Measurements from ENCODE around the gene ATP6AP1.

ATP6AP1 gene

DNA sequence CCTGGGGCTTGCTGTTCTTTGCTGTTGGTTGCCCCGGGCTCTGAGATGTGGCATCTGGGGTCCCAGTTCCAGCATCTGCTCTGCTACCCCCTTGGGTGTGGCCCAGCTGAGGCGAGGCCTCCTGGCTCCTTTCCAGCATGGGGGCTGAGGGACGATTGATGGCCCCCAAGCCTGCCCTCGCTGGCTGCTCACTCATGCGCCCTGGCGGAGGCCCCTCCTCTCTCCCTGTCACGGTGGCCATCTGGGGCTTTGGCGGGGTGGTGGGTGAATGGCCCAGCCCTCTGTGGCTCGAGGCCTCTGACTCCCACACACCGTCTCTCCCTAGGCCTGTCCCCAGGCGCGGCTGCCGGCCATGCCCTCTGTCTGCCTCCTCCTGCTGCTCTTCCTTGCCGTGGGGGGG is 31.4 kb downstream of the ATP6AP1 start:
- Histone ChIP-seq H3K4me1 (ENCODE audit: insufficient read depth, low read length, poor library complexity, severe bottlenecking) (no peaks in the 10 kb centered on the region), H3K79me2 (ENCODE audit: insufficient read depth, low read length) (peaks cover 8% of the 10 kb centered on the region; the same call in 1 of the 2 replicates), H2AFZ (ENCODE audit: low read length) (no peak overlapping the region), H3K9ac (ENCODE audit: low read depth, low read length, poor library complexity, severe bottlenecking) (peak overlapping the region; percentile 28), H4K20me1 (ENCODE audit: insufficient read depth, low read length, poor library complexity, severe bottlenecking) (no peaks in the 10 kb centered on the region), H3K36me3 (ENCODE audit: insufficient read depth, low read length) (no peaks in the 10 kb centered on the region), H3F3A (ENCODE audit: low read depth) (no peaks in the 10 kb centered on the region), H3K27me3 (ENCODE audit: insufficient read depth, low read length, poor library complexity, severe bottlenecking) (no peaks in the 10 kb centered on the region), H3K9me2 (replicated peaks; ENCODE audit: low read depth, low read length) (no peaks in the 10 kb centered on the region), H3K4me3 (ENCODE audit: low read length, poor library complexity, severe bottlenecking) (peak overlapping the region; percentile 81), H3K9me3 (ENCODE audit: insufficient read depth, low read depth, low read length) (no peaks in the 10 kb centered on the region), H3K4me2 (ENCODE audit: low read depth, low read length, poor library complexity, severe bottlenecking) (peak overlapping the region; percentile 77)
- no peak for TF ChIP-seq EZH2phosphoT487 (IDR thresholded peaks at IDR 0.05; ENCODE audit: borderline replicate concordance)
- TF ChIP-seq, protein P1, sequence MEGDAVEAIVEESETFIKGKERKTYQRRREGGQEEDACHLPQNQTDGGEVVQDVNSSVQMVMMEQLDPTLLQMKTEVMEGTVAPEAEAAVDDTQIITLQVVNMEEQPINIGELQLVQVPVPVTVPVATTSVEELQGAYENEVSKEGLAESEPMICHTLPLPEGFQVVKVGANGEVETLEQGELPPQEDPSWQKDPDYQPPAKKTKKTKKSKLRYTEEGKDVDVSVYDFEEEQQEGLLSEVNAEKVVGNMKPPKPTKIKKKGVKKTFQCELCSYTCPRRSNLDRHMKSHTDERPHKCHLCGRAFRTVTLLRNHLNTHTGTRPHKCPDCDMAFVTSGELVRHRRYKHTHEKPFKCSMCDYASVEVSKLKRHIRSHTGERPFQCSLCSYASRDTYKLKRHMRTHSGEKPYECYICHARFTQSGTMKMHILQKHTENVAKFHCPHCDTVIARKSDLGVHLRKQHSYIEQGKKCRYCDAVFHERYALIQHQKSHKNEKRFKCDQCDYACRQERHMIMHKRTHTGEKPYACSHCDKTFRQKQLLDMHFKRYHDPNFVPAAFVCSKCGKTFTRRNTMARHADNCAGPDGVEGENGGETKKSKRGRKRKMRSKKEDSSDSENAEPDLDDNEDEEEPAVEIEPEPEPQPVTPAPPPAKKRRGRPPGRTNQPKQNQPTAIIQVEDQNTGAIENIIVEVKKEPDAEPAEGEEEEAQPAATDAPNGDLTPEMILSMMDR (conservative IDR thresholded peaks at IDR 0.05; ENCODE audit: low read length): no peak

DNA sequence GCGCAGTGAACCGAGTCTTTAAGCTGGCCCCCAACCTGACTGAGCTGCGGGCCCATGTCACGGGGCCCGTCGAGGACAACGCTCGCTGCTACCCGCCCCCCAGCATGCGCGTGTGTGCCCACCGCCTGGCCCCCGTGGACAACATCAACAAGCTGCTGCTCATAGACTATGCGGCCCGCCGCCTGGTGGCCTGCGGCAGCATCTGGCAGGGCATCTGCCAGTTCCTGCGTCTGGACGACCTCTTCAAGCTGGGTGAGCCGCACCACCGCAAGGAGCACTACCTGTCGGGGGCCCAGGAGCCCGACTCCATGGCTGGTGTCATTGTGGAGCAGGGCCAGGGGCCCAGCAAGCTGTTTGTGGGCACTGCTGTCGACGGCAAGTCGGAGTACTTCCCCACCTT is 31.8 kb downstream of the ATP6AP1 start:
- H3K4me2 ChIP-seq (ENCODE audit: low read depth, low read length, poor library complexity, severe bottlenecking): no peak overlapping the region

GRCh38 chrX:154462396-154462795 is 33.9 kb downstream of the ATP6AP1 start:
- H3K27me3 ChIP-seq (ENCODE audit: insufficient read depth, low read length, poor library complexity, severe bottlenecking): no peaks in the 10 kb centered on the region
- no peak overlapping the region for H3K4me3 ChIP-seq (ENCODE audit: low read length, poor library complexity, severe bottlenecking)
- H4K20me1 ChIP-seq (ENCODE audit: insufficient read depth, low read length, poor library complexity, severe bottlenecking): no peaks in the 10 kb centered on the region
- peaks cover 8% of the 10 kb centered on the region; the same call in 1 of the 2 replicates for H3K79me2 ChIP-seq (ENCODE audit: insufficient read depth, low read length)
- H3K9ac ChIP-seq (ENCODE audit: low read depth, low read length, poor library complexity, severe bottlenecking): no peak overlapping the region
- H3K9me2 ChIP-seq (replicated peaks; ENCODE audit: low read depth, low read length): no peaks in the 10 kb centered on the region
- TF ChIP-seq, protein P1 (conservative IDR thresholded peaks at IDR 0.05; ENCODE audit: low read length): no peak
- TF ChIP-seq EZH2phosphoT487 (IDR thresholded peaks at IDR 0.05; ENCODE audit: borderline replicate concordance): no peak
- no peaks in the 10 kb centered on the region for H3F3A ChIP-seq (ENCODE audit: low read depth)
- H2AFZ ChIP-seq (ENCODE audit: low read length): no peak overlapping the region
- no peaks in the 10 kb centered on the region for H3K4me1 ChIP-seq (ENCODE audit: insufficient read depth, low read length, poor library complexity, severe bottlenecking)
- no peak overlapping the region for H3K4me2 ChIP-seq (ENCODE audit: low read depth, low read length, poor library complexity, severe bottlenecking)
- H3K9me3 ChIP-seq (ENCODE audit: insufficient read depth, low read depth, low read length): no peaks in the 10 kb centered on the region
- no peaks in the 10 kb centered on the region for H3K36me3 ChIP-seq (ENCODE audit: insufficient read depth, low read length)

More for the DNA sequence above, 31.8 kb downstream of the ATP6AP1 start:
- no peak overlapping the region for H3K4me3 ChIP-seq (ENCODE audit: low read length, poor library complexity, severe bottlenecking)
- H3K9me3 ChIP-seq (ENCODE audit: insufficient read depth, low read depth, low read length): no peaks in the 10 kb centered on the region
- H3K27me3 ChIP-seq (ENCODE audit: insufficient read depth, low read length, poor library complexity, severe bottlenecking): no peaks in the 10 kb centered on the region
- no peaks in the 10 kb centered on the region for H3F3A ChIP-seq (ENCODE audit: low read depth)
- H3K36me3 ChIP-seq (ENCODE audit: insufficient read depth, low read length): no peaks in the 10 kb centered on the region
- peaks cover 8% of the 10 kb centered on the region; the same call in 1 of the 2 replicates for H3K79me2 ChIP-seq (ENCODE audit: insufficient read depth, low read length)
- no peak overlapping the region for H3K9ac ChIP-seq (ENCODE audit: low read depth, low read length, poor library complexity, severe bottlenecking)
- no peaks in the 10 kb centered on the region for H3K9me2 ChIP-seq (replicated peaks; ENCODE audit: low read depth, low read length)
- H2AFZ ChIP-seq (ENCODE audit: low read length): no peak overlapping the region
- TF ChIP-seq, protein P1 (conservative IDR thresholded peaks at IDR 0.05; ENCODE audit: low read length): no peak
- TF ChIP-seq EZH2phosphoT487 (IDR thresholded peaks at IDR 0.05; ENCODE audit: borderline replicate concordance): no peak
- H4K20me1 ChIP-seq (ENCODE audit: insufficient read depth, low read length, poor library complexity, severe bottlenecking): no peaks in the 10 kb centered on the region
- no peaks in the 10 kb centered on the region for H3K4me1 ChIP-seq (ENCODE audit: insufficient read depth, low read length, poor library complexity, severe bottlenecking)

Data from Loucy (cell line).